MG63 (cell line): Measurements from ENCODE around the gene KCND1. TPM values are rescaled to one million over a fixed set of nuclear protein-coding genes. Genes with fewer than 3 reads are reported as not detected.
"Not testable (repeated sequence)": the region's sequence is repeated elsewhere in the genome, so short reads cannot be mapped to it uniquely, and the experiment has no call there.

Source experiments
- DNase-seq: peaks from one replicate; pipeline ENCODE4 v3.0.0-alpha.2; 2020
- H3K27me3 ChIP-seq: fragments of 250-450 bp; sonication (Bioruptor Pico); 2 replicates; pipeline ENCODE4 v1.5.1; 2020; ENCODE audit warnings: mild to moderate bottlenecking, moderate library complexity
- H3K36me3 ChIP-seq: fragments of 250-450 bp; sonication (Bioruptor Pico); 2 replicates; pipeline ENCODE4 v1.5.1; 2020; ENCODE audit warnings: mild to moderate bottlenecking, moderate library complexity
- H3K4me3 ChIP-seq: fragments of 250-450 bp; sonication (Bioruptor Pico); 2 replicates; pipeline ENCODE4 v1.5.1; 2020; ENCODE audit warnings: mild to moderate bottlenecking, moderate library complexity
- H3K9me3 ChIP-seq: fragments of 250-450 bp; sonication (Bioruptor Pico); 2 replicates; pipeline ENCODE4 v1.5.1; 2020; ENCODE audit warnings: mild to moderate bottlenecking, moderate library complexity
- total RNA-seq: library from RNA; depleted of rRNA; stranded (reverse); fragments of >200 nt; shearing (Covaris generic); gene quantifications from 2 replicates; pipeline ENCODE4 v1.2.3, GENCODE V29; 2014; ENCODE audit warnings: low replicate concordance

The KCND1 gene
- total RNA-seq, 1 experiment from 2014 or later = 0.23 TPM

- no peak for DNase-seq
Measured at GRCh38 chrX:48981178-48981577, 9.5 kb upstream of the KCND1 start.

GRCh38 chrX:48980341-48980740 is 8.7 kb upstream of the KCND1 start:
- not testable (repeated sequence) for H3K36me3 ChIP-seq, H3K4me3 ChIP-seq, H3K27me3 ChIP-seq, H3K9me3 ChIP-seq, DNase-seq

More at GRCh38 chrX:48981178-48981577, 9.5 kb upstream of the KCND1 start:
- H3K36me3 ChIP-seq = no peaks in the 10 kb centered on the region
- H3K4me3 ChIP-seq = no peak overlapping the region
- H3K9me3 ChIP-seq = no peaks in the 10 kb centered on the region
- H3K27me3 ChIP-seq = no peaks in the 10 kb centered on the region

DNA sequence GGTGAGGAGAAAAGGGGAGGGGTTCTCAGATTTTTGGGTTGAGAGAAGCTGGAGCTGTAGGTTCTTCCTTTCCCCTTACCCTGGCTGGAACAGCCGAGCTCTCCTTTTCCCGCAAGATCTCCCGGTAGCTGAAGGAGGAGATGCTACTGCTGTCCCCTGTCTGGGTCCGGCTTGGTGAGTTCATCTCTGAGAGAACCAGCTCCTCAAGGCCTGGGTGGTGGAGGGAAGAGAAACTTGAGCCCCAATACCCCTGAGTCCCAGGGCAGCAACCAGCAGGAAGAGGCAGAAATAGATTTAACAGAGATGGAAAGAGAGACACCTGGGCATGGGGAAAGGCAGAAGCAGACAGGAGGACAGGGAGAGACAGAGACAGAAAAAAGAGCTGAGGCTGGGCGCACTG is 6.6 kb upstream of the KCND1 start:
- DNase-seq = no peak
- H3K36me3 ChIP-seq = no peaks in the 10 kb centered on the region
- no peak overlapping the region for H3K4me3 ChIP-seq
- H3K27me3 ChIP-seq = no peaks in the 10 kb centered on the region
- H3K9me3 ChIP-seq = no peaks in the 10 kb centered on the region

GRCh38 chrX:48976086-48976485 is 4.4 kb upstream of the KCND1 start:
- Histone ChIP-seq H3K36me3 (no peaks in the 10 kb centered on the region), H3K9me3 (no peaks in the 10 kb centered on the region), H3K4me3 (no peak overlapping the region), H3K27me3 (no peaks in the 10 kb centered on the region)
- DNase-seq = no peak

- Histone ChIP-seq H3K9me3 (no peaks in the 10 kb centered on the region), H3K27me3 (no peaks in the 10 kb centered on the region), H3K4me3 (no peak overlapping the region), H3K36me3 (no peaks in the 10 kb centered on the region)
- DNase-seq = no peak
Measured at GRCh38 chrX:48975541-48975940, 3.9 kb upstream of the KCND1 start.

DNA sequence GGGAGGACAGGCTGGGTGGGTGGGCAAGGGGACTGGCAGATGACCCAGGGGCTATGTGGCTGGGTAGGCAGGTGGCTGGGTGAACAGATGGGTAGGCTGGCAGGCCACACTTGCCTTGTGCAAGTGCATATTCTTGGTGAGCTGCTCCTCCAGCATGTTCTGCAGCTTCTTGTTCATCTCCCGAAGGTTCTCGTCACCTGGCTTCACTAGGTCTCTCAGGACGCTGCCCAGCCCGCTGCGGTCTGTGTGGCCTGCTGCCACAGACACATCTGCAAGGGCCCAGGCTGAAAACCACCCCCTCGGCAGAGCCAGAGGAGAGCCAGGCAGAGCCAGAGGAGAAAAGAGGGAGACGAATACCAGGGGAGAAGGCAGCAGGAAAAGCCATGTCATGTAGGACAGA is 3.4 kb upstream of the KCND1 start:
- DNase-seq = no peak
- no peaks in the 10 kb centered on the region for H3K36me3 ChIP-seq

GRCh38 chrX:48974574-48974973 is 2.9 kb upstream of the KCND1 start:
- H3K27me3 ChIP-seq = no peaks in the 10 kb centered on the region
- H3K36me3 ChIP-seq = no peaks in the 10 kb centered on the region
- no peak for DNase-seq
- no peaks in the 10 kb centered on the region for H3K9me3 ChIP-seq
- H3K4me3 ChIP-seq = no peak overlapping the region

More for the DNA sequence above, 3.4 kb upstream of the KCND1 start:
- Histone ChIP-seq H3K27me3 (no peaks in the 10 kb centered on the region), H3K9me3 (no peaks in the 10 kb centered on the region), H3K4me3 (no peak overlapping the region)

DNA sequence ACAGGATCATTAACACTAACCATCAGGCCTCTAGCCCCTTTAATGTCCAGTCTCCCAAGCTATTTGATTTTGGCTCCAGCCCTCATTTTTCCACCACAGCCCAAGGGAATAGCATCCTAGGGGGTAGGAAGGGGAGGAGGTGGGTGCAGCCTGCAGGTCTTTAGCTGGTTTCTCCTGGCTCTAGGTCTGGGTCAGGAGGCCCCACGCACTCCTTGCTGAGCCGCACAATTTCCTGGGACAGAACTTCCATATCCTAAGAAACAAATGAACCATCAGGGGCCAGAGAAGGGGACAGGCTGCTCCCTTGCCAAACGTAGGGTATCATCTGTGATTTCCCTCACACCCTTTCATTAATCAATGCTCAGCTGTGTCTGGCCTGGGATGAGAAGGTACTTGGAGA is 2.4 kb upstream of the KCND1 start:
- DNase-seq = no peak
- Histone ChIP-seq H3K4me3 (no peak overlapping the region), H3K9me3 (no peaks in the 10 kb centered on the region), H3K27me3 (no peaks in the 10 kb centered on the region), H3K36me3 (no peaks in the 10 kb centered on the region)

- H3K9me3 ChIP-seq = no peaks in the 10 kb centered on the region
- no peaks in the 10 kb centered on the region for H3K36me3 ChIP-seq
- no peaks in the 10 kb centered on the region for H3K27me3 ChIP-seq
- H3K4me3 ChIP-seq = no peak overlapping the region
- DNase-seq = peak; percentile 20
Measured at GRCh38 chrX:48972220-48973164, 848 bp upstream of the KCND1 start.

DNA sequence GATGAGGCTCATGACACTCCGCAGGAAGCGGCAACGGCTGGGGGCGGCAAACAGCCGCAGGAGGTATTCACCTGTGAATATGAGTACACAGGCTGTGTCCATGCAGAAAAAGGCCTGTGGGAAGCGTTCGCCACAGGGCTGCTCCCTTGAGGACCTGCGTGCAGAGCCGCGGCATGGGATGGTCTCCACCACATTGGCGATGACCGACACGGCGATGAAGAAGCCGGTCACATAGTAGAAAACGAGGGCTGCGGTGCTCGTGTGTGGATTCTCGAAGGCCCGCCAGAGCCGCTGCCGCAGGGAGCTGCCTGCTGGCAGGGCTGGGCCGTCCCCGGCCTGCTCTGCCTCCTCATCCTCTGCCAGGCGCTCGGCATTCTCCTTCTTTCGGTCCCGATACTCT is 2.2 kb downstream of the KCND1 start:
- no peak overlapping the region for H3K4me3 ChIP-seq
- no peaks in the 10 kb centered on the region for H3K9me3 ChIP-seq
- no peaks in the 10 kb centered on the region for H3K36me3 ChIP-seq
- DNase-seq = no peak
- H3K27me3 ChIP-seq = no peaks in the 10 kb centered on the region

DNA sequence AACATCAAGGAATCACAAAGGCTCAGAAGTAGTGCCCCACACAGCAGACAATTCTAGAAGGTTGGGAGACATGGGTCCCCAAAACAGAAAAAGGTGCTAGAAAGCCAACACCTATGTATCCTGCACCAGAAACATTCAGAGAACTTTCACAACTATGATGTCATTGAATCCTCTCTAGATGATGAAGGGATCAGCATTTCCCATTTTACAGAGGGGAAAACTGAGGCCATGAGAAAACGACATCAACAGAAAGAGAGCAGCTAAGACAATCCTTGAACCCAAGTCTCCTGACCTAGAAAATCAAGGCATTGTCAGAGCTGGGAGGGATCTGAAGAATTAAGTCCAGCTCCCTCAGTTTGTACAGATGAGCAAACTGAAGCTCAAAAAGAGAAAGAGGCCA is 3.3 kb downstream of the KCND1 start:
- no peaks in the 10 kb centered on the region for H3K27me3 ChIP-seq
- DNase-seq = no peak
- no peak overlapping the region for H3K4me3 ChIP-seq
- no peaks in the 10 kb centered on the region for H3K36me3 ChIP-seq
- no peaks in the 10 kb centered on the region for H3K9me3 ChIP-seq

DNA sequence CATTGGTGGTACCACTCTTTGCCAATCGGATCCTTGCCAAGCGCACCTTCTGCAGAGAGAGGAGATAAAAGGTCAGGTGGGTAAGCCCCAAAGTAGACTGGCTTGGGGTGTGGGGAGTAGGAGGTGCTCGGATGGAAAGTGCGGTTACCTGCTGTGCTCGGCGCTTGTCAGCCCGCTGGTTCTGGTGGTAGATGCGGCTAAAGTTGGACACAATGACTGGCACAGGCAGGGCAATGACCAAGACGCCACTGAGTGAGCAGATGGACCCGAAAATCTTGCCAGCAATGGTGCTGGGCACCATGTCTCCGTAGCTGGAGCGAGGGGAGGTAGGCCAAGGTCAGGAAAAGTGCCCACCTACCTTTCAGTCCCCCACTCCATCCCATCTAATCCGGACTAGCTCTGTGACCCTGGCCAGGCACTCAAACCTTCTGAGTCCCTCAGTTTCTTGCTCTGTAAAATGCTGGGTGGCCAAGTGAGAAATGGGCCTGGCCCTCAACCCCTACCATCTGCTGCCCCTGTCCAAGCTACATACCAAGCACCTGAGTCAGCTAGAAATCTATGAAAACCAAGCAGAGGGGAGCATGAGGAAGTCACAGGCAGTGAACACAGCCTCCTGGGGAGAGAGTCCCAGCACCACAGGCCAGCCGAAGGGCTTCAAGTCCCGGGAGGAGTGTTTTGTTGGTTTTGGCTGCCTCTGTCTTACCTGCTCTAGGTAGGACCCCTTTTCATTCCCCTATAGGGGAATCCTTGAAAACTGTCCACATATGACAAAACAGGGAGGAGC is 4.7 kb downstream of the KCND1 start:
- DNase-seq = peak; percentile 18
- Histone ChIP-seq H3K9me3 (no peaks in the 10 kb centered on the region), H3K36me3 (no peaks in the 10 kb centered on the region), H3K4me3 (no peak overlapping the region), H3K27me3 (no peaks in the 10 kb centered on the region)

DNA sequence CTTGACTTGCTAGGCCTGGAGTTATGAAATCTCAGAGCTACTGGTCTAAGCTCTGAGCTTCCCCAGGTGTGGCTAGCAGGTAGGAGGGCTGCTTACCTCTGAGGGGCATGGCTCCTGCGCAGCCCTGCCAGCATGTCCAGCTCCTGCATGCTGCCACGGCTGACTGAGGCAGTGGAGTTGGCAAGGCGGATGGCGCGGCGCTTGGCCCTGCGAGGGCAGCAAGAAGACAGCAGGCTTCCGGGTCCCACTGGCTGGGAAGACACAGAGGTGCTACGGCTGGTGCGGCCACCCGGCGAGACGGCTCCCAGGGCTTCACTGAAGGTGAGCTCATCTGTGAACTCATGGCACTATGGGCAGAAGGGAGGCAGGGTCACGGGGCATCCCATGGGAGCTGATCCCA is 5.7 kb downstream of the KCND1 start:
- Histone ChIP-seq H3K4me3 (no peak overlapping the region), H3K27me3 (no peaks in the 10 kb centered on the region), H3K9me3 (no peaks in the 10 kb centered on the region), H3K36me3 (no peaks in the 10 kb centered on the region)
- no peak for DNase-seq

DNA sequence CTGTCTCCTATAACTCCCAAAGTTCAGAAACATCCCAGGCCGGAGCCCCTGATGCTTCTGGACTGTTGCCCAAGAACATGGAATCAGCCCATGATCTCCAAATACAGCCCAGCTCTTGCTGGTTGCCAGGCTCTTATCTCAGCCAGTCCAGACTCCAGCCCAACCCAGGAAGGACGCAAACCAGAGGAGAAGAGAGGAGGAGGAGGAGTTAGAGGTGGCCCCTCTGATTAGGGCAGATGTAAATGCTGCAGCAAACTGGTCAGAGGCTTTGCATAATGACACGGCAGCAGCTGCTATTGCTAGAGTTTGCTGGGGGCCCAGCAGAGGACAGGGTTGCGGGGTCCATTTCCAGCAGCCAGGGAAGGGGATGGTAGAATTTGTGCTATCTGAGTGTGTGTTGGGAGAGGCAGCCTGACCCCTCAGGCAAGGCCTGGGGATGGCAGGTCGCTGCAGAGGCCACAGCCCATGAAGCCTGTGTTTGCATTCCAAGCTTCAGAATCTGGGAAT is 10.0 kb downstream of the KCND1 start:
- DNase-seq = no peak
- Histone ChIP-seq H3K36me3 (no peaks in the 10 kb centered on the region), H3K9me3 (no peaks in the 10 kb centered on the region), H3K4me3 (no peak overlapping the region), H3K27me3 (no peaks in the 10 kb centered on the region)

- no peak for DNase-seq
- Histone ChIP-seq H3K9me3 (no peaks in the 10 kb centered on the region), H3K27me3 (no peaks in the 10 kb centered on the region), H3K4me3 (no peak overlapping the region), H3K36me3 (peaks cover 4% of the 10 kb centered on the region)
Measured at GRCh38 chrX:48960291-48960690, 11.4 kb downstream of the KCND1 start.

DNA sequence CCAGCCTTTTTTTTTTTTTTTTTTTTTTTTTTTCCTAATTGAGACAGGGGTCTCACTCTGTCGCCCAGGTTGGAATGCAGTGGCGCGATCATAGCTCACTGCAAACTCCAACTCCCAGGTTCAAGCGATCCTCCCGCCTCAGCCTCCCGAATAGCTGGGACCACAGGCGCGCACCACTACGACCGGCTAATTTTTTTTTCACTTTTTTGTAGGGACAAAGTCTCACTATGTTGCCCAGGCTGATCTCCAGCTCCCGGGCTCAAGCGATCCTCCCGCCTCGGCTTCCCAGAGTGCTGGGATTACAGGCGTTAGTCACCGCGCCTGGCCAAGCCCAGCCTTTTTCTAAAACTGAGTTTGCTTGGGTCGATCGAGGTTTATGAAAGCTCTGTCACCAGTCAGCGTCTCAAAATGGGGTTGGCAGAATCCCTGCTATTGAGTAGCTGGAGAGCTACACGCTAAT is 13.0 kb downstream of the KCND1 start:
- Histone ChIP-seq H3K27me3 (no peaks in the 10 kb centered on the region), H3K4me3 (peak overlapping the region; percentile 81), H3K36me3 (peaks cover 4% of the 10 kb centered on the region), H3K9me3 (no peaks in the 10 kb centered on the region)
- DNase-seq = peak; percentile 76
